Left lobe of liver (tissue), 2 donors: Measurements from ENCODE around the gene SRRM3. TPM values are rescaled to one million over a fixed set of nuclear protein-coding genes. Genes with fewer than 3 reads are reported as not detected.
A peak's percentile ranks its signal among the peaks of the same experiment; 100 is the strongest.
"Not testable (repeated sequence)": the region's sequence is repeated elsewhere in the genome, so short reads cannot be mapped to it uniquely, and the experiment has no call there.

ENCODE experiments used
- ATAC-seq: fragments of 200-7000 bp; cut with Tn5 transposase; one replicate; pipeline ENCODE4 v1.9.1; 2020; ENCODE audit warnings: mild to moderate bottlenecking, moderate library complexity
- DNase-seq: peaks from one replicate; pipeline ENCODE4 v3.0.0-alpha.2; 2020; ENCODE audit warnings: low spot score
- total RNA-seq: library from RNA; stranded (reverse); gene quantifications from one replicate; pipeline ENCODE4 v1.2.1, GENCODE V29; 2021
- donor health status: DM: no; HTN: no; CAD: no; lungs with moderate emphysema.
- donor health status: DM: no; HTN: yes; CAD: no.

Gene SRRM3
- total RNA-seq, 1 donor from 2014 or later = 0.20 TPM

DNA sequence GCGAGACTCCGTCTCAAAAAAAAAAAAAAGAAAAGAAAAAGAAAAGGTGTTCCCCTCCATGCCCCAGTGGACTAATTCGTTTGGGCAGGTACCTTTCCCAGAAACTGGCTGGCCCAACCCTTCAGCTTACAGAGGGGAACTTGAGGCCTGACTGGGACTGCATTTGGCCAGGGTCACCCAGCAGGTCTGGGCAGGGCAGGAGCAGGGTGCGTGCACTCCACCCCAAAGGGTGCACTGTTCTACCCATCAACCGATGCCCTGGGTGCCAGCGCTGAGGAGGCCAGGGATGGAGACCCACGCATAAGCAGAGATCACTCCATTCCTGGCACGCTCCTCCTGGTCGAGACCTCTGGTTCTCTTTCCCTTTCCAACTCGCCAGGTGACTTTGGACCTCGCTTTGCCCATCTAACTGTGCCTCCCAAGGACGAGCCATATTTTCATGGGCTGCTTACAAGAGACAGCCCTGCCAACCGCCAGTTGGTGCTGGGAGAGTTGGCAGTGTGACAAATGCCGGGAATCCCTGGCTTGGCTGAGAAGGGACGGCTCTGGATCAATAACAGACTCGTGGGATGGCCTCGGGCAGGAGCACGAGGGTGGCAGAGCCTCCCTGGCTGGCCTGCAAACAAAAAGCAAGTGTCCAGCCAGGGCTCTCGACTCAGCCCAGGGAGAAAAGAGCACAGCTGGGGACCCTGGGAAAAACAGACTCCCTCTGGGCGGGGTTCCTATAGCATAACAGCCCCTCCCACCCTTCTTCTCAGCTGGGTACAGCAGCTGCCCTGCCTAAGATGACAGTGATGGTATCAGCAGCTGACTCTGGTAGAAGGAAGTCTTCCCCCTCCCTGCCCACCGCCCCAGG, 108.6 kb downstream of the SRRM3 start:
- ATAC-seq (peak; percentile 67), DNase-seq (peak; percentile 98)

DNA sequence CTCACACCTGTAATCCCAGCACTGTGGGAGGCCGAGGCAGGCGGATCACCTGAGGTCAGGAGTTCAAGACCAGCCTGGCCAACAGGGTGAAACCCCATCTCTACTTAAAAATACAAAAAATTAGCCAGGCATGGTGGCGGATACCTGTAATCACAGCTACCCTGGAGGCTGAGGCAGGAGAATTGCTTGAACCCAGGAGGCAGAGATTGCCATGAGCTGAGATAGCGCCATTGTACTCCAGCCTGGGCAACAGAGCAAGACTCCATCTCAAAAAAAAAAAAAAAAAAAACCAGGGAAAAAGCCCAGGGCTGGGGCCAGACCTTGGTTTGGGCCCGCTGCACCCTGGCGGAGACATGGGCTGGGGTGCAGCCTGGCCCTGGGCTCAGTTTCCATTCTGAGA, 110.1 kb downstream of the SRRM3 start:
- ATAC-seq, DNase-seq: not testable (repeated sequence)

DNA sequence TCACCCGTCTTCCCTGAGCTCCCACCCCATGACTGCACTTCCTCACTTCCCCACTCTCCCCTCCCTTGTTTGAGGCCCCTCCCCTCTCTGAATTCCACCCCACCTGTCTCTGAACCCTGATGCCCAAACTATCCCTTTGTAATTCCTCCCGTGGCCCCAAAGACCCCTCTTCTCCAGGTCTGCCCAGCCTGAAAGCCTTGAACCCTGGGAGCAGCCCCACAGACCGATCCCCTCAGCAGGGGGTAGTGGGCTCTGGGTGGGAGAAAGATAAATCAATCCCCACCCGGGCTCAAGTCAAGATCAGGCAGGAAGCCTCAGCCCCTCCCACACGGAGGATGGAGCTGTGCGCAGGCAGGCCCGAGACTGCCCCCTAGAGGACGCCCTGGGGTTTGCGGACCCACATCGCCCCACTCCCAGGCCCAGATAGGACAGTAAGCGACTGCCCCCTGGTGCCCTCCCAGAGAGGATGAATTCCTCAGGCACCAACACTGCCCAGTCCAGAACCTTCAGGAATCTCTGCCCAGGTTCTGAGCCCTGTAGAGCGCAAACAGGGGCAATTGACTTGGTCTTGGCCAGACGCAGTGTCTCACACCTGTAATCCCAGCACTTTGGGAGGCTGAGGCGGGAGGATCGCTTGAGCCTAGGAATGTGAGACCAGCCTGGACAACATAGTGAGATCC, 112.5 kb downstream of the SRRM3 start:
- DNase-seq (peak; percentile 97), ATAC-seq (peak; percentile 74)

DNA sequence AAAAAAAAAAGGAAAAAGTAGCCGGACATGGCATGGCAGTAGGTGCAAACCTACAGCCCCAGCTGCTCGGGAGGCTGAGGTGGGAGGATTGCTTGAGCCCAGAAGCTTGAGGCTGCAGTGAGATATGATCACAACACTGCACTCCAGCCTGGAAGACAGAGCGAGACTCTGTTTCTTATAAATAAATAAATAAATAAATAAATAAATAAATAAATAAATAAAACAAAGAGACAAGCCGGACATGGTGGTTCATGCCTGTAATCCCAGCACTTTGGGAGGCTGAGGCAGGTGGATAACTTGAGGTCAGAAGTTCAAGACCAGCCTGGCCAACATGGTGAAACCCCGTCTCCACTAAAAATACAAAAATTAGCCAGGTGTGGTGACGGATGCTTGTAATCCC, 113.0 kb downstream of the SRRM3 start:
- not testable (repeated sequence) for DNase-seq, ATAC-seq

DNA sequence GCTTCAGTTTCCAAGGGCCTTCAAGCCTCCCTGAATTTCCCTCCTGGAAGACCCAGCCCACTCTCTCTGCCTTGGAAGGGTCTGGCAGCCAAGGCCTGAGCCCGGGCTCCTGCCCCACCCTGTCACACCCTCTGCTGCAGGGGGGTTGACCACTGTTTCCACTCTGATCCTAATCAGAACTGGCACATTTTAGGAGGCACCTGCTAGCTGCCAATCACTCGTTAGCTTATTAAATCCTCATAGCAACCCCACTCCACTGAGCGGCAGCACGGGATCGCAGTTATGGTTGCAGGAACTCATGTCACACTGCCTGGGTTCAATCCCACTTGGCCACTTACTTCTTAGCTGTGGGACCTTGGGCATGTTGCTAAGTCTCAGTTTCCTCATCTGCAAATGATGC, 113.7 kb downstream of the SRRM3 start:
- ATAC-seq (no peak), DNase-seq (no peak)

DNA sequence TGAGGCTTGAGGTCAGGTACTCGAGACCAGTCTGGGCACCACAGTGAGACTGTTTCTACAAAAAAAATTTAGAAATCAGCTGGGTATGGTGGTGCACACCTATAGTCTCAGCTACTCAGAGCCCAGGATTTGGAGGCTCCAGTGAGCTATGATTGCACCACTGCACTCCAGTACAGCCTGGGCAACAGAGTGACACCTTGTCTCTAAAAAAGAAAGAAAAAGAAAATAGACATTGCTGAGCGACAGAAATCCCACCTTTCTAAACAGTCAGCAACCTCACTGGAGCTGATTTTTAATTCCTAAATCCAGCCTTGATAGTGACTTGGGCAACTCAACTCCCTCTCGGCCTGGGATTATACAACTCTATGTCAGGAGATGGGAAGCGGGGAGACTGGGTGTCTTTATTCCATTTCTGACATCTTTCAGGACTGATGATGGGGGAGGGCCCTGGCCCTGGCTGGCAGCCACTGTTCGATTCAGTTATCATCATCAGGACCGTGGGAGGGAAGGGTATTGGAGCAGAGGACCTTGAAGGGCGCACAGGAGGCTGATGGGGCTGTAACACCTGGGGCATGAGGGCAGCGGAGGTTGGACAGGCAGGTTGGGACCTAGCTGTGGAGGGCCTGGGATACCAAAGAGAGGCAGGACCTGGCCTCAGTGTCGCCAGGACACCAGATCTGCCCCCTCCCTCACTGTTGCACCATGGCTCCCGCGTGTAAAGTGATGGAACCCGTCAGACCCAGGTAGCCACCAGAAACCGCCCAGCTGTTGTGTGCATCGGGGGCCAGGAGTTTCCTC, 115.5 kb downstream of the SRRM3 start:
- ATAC-seq = no peak
- no peak for DNase-seq

DNA sequence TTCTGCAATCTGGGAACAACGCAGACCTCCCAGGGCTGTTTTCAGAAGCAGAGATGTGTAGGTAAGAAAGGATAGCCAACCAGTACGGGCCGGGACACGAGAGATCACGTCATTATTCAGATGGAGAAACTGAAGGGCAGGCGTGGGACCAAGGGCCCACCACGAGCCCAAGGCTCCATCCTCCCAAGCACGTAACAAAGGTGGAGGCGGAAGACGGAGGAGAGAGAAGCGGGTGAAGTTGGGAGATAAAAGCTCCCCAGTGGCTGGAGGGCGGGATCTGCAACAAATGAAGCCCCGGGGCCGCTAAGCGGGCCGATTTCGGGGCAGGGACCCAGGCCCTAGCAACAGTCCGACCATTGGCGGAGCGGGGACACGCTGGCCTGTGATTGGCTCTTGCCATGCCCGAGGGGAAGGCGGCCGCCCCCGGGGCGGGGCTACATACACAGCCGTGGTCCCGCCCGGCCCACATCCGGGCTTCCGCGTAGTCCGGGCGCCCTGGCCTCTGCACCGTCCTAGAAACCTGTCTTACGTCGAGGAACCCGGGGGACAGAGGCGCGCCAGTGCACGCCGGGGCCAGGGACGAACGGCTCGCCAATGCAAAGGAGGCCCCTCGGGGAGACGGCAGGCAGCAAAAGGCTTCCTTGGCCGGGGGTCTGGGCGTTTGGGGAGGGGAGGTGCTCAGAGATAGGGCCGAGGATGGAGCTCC, 116.2 kb downstream of the SRRM3 start:
- ATAC-seq (peak; percentile 86), DNase-seq (peak; percentile 98)

DNA sequence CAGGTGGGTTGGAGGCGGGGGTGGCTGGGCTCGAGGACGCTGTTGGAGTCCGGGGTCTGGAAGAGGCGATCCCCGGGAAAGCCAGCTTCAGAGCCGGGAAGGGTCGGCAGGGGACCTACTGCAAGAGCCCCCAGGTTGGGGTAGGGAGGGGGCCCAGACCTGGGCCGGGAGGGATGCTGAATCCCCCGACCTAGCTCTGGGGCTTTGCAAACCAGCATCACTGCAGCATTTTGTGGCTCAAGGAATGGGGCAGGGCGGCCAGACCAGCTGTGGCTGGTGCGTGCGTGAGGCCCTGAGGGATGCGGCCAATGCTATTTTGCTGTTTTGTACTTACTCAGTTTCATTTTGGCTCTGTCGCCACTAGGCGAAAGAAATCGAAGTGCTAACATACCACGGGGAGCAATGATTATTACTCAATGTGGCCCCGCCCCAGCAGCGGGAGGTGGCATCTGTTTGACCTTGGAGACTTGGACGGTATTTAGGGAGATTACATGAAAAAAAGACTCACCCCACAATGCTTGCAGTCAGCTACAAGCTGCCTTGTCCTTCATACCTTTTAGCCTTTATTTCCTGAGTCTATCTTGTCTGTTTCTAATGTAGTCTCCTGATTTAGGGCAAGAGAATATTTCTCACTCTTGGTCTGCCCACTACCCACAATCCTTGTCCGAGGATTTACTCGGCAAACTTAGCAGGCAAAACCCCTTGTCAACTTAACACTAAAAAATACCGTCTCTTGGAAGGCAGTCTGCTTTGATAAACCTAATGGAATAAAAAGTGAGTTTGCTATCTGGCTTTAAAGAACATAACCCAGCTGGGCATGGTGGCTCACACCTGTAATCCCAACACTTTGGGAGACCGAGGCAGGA, 117.0 kb downstream of the SRRM3 start:
- ATAC-seq = peak; percentile 61
- peak; percentile 90 for DNase-seq

DNA sequence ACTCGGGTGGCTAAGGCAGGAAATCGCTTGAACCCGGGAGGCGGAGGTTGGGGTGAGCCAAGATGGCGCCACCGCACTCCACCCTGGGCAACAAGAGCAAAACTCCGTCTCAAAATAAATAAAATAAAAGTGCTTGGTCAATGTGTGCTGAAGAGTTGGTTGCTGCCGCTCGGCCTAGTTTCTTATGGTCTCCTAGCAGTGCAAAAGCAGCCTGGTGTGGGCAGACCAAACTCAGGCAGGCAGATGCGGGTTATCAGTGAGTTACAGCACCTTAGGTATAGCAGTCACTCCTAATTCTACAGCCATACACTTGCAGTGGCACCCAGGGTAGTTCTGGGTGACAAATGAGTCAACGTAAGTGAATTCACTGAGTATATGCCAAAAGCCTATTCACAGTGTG, 123.4 kb downstream of the SRRM3 start:
- no peak for ATAC-seq
- DNase-seq = no peak

DNA sequence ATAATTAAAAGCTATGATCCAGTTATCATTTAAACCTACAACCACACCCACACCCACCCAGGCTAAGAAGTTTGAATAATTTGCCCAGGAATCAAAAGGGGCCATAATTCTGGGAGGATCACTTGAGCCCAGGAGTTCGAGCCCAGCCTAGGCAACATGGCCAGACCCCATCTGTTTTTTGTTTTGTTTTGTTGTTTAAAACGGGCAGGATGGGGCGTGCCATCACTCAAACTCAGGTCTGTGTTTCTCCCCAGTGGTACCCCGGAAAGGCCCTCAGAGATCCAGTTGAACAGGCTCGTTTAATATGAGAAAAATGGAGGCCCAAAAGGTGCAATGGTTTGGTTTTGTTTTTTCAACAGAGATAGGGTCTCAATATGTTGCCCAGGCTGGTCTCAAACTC, 124.1 kb downstream of the SRRM3 start:
- no peak for DNase-seq
- ATAC-seq = no peak

DNA sequence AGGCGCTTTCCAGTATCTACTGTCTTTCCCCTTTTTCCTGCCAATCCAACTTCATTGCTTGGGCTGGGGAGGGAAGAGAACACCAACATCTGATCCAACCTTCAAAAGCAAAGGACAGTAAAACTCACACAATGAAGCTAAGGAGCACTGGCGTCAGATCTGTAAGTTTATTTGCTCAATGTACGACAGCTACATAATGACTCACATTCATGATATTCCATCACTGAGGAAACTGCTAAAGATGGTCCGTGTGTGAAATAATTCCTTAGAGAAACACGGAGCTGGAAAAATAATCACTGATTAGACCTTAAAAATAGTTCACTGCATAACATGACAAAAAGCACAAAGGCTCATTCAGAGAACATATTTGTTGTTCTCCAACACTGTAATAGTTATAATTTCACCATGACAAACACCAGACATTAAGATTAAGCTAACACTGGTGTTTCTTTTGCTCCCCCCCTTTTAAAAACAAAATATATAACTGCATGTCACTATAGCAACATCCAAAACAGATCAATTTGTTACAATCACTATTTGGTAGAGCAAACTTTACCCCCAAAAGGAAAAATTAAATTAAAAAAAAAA, 125.0 kb downstream of the SRRM3 start:
- DNase-seq = no peak
- ATAC-seq = no peak

DNA sequence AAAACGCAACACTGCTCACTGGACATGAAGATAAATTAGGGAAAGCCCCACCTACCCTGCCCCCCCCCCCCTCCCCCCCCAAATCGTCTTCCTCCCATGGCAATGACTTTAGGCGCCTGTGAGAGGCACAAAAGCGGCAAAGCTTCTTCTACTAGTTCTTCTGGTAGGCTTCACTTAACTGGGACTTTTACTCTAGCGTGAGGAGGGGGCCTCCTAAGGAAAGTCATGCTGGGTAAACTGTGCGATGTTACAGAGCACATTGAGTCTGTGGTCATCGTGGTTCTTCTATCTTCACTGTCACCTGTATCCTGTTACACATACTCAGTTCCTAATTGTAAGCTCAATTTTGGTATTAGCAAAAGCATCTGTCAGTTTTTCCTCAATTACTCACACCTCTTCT, 125.9 kb downstream of the SRRM3 start:
- ATAC-seq = no peak
- no peak for DNase-seq

DNA sequence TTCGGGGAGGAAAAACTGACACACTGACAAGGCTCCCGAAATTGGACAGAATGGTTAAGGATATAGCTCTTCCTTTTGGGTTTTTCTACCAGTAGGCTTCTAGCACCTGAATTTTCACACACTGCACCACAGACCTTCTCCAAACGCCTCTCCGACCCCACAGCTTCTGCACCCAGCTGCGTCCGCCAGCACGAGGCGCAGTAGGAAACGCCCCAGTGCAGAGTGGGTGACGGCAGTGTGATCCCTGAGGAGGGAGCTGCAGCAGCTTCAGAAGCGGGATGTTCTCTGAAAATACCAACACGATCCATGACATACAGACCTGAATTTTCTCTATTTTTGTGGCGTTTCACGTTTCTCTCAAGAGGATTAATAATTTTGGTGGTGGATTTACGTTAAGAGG, 126.7 kb downstream of the SRRM3 start:
- ATAC-seq = no peak
- no peak for DNase-seq

DNA sequence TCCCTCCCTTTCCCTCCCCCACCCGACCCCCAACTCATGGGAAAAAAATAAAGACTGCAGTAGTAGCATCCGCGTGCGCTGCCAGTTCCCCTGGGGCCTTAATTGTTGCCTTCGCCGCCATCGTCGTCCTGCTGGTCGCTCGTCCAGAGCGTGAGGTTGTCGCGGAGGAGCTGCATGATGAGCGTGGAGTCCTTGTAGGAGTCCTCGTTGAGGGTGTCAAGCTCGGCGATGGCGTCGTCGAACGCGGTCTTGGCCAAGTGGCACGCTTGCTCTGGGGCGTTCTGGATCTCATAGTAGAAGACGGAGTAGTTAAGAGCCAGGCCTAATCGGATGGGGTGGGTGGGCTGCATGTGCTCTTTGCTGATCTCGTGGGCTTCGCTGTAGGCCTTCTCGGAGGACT, 127.8 kb downstream of the SRRM3 start:
- no peak for DNase-seq
- ATAC-seq = no peak

DNA sequence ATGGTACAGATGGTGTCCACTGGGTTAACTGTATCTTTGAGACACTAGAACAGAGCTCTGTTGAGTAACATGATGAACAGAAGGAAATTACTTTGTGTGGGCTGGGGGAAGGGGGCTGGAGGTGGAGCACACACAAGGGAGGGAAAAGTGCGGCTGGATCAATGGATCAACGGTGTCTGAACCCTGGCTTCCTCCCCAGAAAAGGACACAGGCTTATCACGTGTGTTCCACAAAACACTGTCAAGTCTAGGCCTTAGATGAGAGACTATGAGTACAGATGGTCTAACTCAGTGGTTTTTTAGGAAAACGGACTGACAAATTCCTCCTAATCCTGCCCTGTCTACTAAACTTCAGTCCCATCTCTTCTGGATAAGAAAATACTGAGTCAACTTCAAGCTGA, 128.6 kb downstream of the SRRM3 start:
- ATAC-seq (peak; percentile 78), DNase-seq (no peak)

DNA sequence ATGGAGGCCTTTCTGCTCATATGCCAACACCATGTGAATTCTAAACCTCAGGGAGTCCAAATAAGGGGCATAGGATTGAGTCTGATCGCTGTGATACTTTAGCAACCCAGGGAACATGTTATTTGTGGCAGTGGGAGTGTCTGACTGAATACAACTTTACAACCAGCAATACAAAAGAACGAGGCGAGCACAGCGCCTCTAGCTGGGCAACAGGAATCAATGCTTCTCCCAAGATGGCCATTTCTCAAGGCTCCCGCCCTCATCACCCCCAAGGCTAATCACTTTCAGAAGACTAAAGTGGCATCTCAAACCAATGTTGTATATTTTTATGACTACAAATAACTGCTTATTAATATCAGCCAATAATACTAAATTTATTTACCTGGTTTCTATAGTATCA, 129.0 kb downstream of the SRRM3 start:
- ATAC-seq (no peak), DNase-seq (no peak)

DNA sequence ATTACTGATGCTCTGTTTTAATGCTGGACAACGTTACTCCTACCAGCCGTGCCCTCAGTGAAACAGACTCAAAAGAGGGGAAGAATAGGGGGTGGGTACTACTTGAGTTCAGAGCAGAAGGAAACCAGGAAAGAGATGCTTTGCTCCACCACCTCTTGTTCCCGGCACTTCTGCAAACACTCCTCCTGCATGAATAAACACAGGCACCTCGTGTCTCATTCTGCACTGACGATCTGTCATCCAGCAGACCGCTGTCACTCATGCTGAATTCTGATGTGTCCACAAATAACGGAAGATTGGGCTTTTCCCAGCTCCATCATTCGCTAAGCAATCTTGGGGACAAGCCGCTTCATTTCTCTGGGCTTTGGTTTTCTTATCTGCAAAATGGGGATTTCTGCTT, 130.4 kb downstream of the SRRM3 start:
- ATAC-seq (no peak), DNase-seq (no peak)

DNA sequence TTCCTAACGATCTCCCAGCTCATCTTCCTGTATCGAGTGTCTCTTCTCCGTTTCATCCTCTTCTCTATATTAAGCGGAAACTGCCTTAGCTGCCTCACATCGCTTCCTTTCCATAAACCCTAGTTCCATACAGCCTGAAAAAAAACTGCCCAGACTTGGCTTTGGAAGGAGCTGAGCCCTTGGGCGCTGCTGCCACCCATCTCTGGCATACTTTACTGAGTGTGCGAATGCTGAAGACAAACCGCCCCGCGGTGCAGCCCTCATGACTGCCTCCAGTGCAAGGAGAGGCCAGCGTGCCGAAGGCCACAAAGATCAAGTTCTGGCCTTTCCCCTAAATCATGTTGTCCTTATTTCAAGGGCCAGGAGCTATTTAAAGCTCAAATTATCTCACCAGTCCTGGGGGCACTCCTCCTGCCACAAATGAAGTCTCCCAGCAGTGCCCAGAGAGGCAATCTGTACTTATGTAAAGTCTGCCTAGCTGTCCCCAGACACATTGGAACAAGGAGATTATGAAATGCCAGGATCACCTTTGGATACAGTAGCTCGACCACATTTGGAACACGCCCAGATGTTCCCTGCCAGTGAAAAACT, 131.9 kb downstream of the SRRM3 start:
- ATAC-seq = peak; percentile 83
- DNase-seq = peak; percentile 74

DNA sequence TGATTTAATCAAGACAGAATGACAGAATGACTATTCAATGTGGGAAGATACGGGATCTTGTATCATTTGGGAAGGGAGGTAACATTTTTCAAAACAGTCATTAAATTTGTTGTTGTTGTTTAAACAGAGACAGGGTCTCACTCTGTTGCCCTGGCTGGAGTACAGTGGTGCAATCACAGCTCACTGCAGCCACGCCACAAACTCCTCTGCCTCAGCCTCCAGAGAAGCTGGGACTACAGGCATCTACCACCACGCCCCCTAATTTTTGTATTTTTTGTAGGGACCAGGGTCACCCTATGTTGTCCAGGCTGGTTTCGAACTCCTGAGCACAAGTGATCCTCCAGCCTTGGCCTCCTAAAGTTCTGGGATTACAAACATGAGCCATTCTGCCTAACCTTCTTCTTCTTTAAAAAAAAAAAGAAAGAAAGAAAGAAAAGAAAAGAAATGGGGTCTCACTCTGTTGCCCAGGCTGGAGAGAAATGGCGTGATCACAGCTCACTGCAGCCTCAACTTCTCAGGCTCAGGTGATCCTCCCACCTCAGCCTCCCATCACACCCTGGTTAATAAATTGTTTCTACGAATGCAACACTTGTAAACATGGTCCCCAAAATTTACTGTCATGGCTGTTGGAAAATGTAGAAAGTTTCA, 132.7 kb downstream of the SRRM3 start:
- no peak for ATAC-seq

More for the DNA sequence above, 132.7 kb downstream of the SRRM3 start:
- DNase-seq = no peak
